Liver (tissue), 9 donors: ENCODE data around the gene KIF26B. TPM values are rescaled to one million over a fixed set of nuclear protein-coding genes. Genes with fewer than 3 reads are reported as not detected.

ENCODE experiments used
- DNase-seq: peaks from one replicate; pipeline ENCODE4 v3.0.0-alpha.2; 2017; ENCODE audit warnings: low spot score
- H3K27ac ChIP-seq, 2 donors: one replicate each; pipeline ENCODE4 v1.7.0; 2013; ENCODE audit warnings: inconsistent platforms in 2 of 2, low read length in 2 of 2, control low read depth in 1 of 2, low read depth in 1 of 2, mild to moderate bottlenecking in 1 of 2
- H3K27me3 ChIP-seq, 4 donors: one replicate each; pipeline versions ENCODE4 v1.6.1 to v1.7.0; 2013; ENCODE audit warnings: low read length in 3 of 4, inconsistent platforms in 1 of 4, mild to moderate bottlenecking in 1 of 4, moderate library complexity in 1 of 4; ENCODE audit not compliant: control insufficient read depth in 4 of 4, insufficient read depth in 4 of 4
- H3K36me3 ChIP-seq, 4 donors: one replicate each; pipeline versions ENCODE4 v1.6.1 to v1.7.0; 2013; ENCODE audit warnings: low read length in 3 of 4, mild to moderate bottlenecking in 3 of 4, low read depth in 1 of 4, moderate library complexity in 1 of 4; ENCODE audit not compliant: control insufficient read depth in 4 of 4, insufficient read depth in 3 of 4
- H3K4me1 ChIP-seq, 4 donors: one replicate each; pipeline versions ENCODE4 v1.6.1 to v1.7.0; 2013; ENCODE audit warnings: low read length in 3 of 4, mild to moderate bottlenecking in 3 of 4, moderate library complexity in 1 of 4; ENCODE audit not compliant: control insufficient read depth in 4 of 4, insufficient read depth in 4 of 4
- H3K4me3 ChIP-seq, 3 donors: one replicate each; pipeline versions ENCODE4 v1.6.1 to v1.7.0; 2013; ENCODE audit warnings: low read length in 3 of 3, control low read depth in 1 of 3, low read depth in 1 of 3, mild to moderate bottlenecking in 1 of 3
- H3K9ac ChIP-seq, 2 donors: one replicate each; pipeline ENCODE4 v1.7.0; 2013; ENCODE audit warnings: low read length in 2 of 2, mild to moderate bottlenecking in 2 of 2, moderate library complexity in 2 of 2, control low read depth in 1 of 2, low read depth in 1 of 2
- H3K9me3 ChIP-seq, 4 donors: one replicate each; pipeline versions ENCODE4 v1.6.1 to v1.7.0; 2013; ENCODE audit warnings: low read length in 3 of 4; ENCODE audit not compliant: control insufficient read depth in 4 of 4
- EGR1 ChIP-seq, 2 donors: IDR thresholded peaks; 2 replicates each; pipeline ENCODE4 v1.6.1; 2016 to 2018; ENCODE audit warnings: antibody characterized with exemption in 2 of 2, low read depth in 2 of 2
- FOXA1 ChIP-seq: IDR thresholded peaks from 2 replicates; pipeline ENCODE4 v1.6.1; 2016; ENCODE audit warnings: antibody characterized with exemption
- FOXA2 ChIP-seq: IDR thresholded peaks from 2 replicates; pipeline ENCODE4 v1.6.1; 2016; ENCODE audit warnings: antibody characterized with exemption
- GABPA ChIP-seq, 2 donors: IDR thresholded peaks in 1 of 2; conservative IDR thresholded peaks in 1 of 2; 2 replicates each; pipeline ENCODE4 v1.6.1; 2016; ENCODE audit warnings: antibody characterized with exemption in 2 of 2, mild to moderate bottlenecking in 1 of 2, moderate library complexity in 1 of 2
- HNF4A ChIP-seq, 2 donors: conservative IDR thresholded peaks; 2 replicates each; pipeline ENCODE4 v1.6.1; 2016; ENCODE audit warnings: antibody characterized with exemption in 2 of 2, mild to moderate bottlenecking in 2 of 2
- HNF4G ChIP-seq: IDR thresholded peaks from 2 replicates; pipeline ENCODE4 v1.6.1; 2016; ENCODE audit warnings: antibody characterized with exemption
- JUND ChIP-seq, 2 donors: IDR thresholded peaks; 2 replicates each; pipeline ENCODE4 v1.6.1; 2016; ENCODE audit warnings: antibody characterized with exemption in 2 of 2
- NR2F2 ChIP-seq: IDR thresholded peaks from 2 replicates; pipeline ENCODE4 v1.6.1; 2016; ENCODE audit warnings: antibody characterized with exemption
- RAD21 ChIP-seq, 2 donors: IDR thresholded peaks; 2 replicates each; pipeline ENCODE4 v1.6.1; 2016; ENCODE audit warnings: antibody characterized with exemption in 2 of 2, mild to moderate bottlenecking in 2 of 2
- RXRA ChIP-seq, 2 donors: IDR thresholded peaks; 2 replicates each; pipeline ENCODE4 v1.6.1; 2017 to 2018; ENCODE audit warnings: antibody characterized with exemption in 2 of 2, mild to moderate bottlenecking in 1 of 2
- SP1 ChIP-seq: IDR thresholded peaks from 2 replicates; pipeline ENCODE4 v1.6.1; 2018; ENCODE audit warnings: antibody characterized with exemption, mild to moderate bottlenecking
- TAF1 ChIP-seq: conservative IDR thresholded peaks from 2 replicates; pipeline ENCODE4 v1.6.1; 2016; ENCODE audit warnings: antibody characterized with exemption, mild to moderate bottlenecking
- YY1 ChIP-seq: IDR thresholded peaks from 2 replicates; pipeline ENCODE4 v1.6.1; 2016; ENCODE audit warnings: antibody characterized with exemption, mild to moderate bottlenecking
- WGBS: extraction: QIAGEN DNeasy Blood & Tissue Kit; methylation state at CpG from one replicate; pipeline ENCODE4 v1.1.7; 2013; 5-methylcytosine and 5-hydroxymethylcytosine counted together
- polyA plus RNA-seq, 2 donors: library from polyadenylated mRNA; stranded (reverse) in 1 of 2; unstranded in 1 of 2; fragments of 200-250 nt in 1 of 2; fragments of >200 nt in 1 of 2; fragmentation: Nextera tagmentation in 1 of 2; extraction: Ambion mirVana in 1 of 2; gene quantifications; one replicate each; pipeline versions ENCODE4 v1.2.1 to v1.2.3, GENCODE V29; 2013 to 2015
- total RNA-seq, 2 donors: library from RNA; depleted of rRNA; stranded (reverse); fragments of >200 nt; gene quantifications; one replicate each; pipeline ENCODE4 v1.2.3, GENCODE V29; 2014
- TF ChIP-seq, protein P1 (sequence below): fragments of 150-350 bp; IDR thresholded peaks from 2 replicates; pipeline ENCODE4 v1.5.1; 2017; ENCODE audit warnings: improper control_type of control experiment, low read depth, low read length; ENCODE audit not compliant: missing input control
- TF ChIP-seq, protein P2 (sequence below): IDR thresholded peaks from 2 replicates; pipeline ENCODE4 v1.6.1; 2016; ENCODE audit warnings: antibody characterized with exemption
- TF ChIP-seq, protein P3 (sequence below): IDR thresholded peaks from 2 replicates; pipeline ENCODE4 v1.6.1; 2016; ENCODE audit warnings: antibody characterized with exemption
- TF ChIP-seq, protein P4 (sequence below): IDR thresholded peaks from 2 replicates; pipeline ENCODE4 v1.6.1; 2016; ENCODE audit warnings: antibody characterized with exemption, mild to moderate bottlenecking
- TF ChIP-seq, protein P5 (sequence below): IDR thresholded peaks from 2 replicates; pipeline ENCODE4 v1.6.1; 2016; ENCODE audit warnings: antibody characterized with exemption
- donor health status: healthy.
- donor health status: healthy.
- donor health status: healthy.
- donor health status: healthy.
- donor health status: healthy.

Gene KIF26B
- total and polyA plus RNA-seq, 4 donors: 0.10 to 1.7 (median 0.34) TPM

DNA sequence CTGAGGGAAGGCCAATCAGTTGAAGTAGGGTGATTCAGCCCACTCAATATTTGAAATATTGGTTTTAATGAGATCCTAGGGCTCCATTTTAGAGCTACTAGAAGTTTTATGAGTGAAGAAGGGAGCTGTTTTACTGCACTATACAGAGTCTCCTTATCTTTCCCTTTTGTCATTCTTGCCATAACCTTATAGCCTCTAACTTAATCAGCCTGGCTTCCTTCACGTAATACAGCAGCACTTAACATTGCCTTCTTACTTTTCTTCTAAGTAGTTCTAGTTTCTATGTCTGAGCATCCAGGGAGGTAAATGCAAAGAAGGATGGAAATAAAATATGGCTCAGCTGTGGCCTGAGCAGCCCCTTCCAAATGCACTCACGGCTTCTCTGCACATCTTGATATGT, 299.3 kb downstream of the KIF26B start (continued):
- TF ChIP-seq NR2F2 (no peak), FOXA2 (no peak), HNF4G (no peak), SP1 (no peak), GABPA (IDR thresholded peaks at IDR 0.05 in 1 of 2, conservative IDR thresholded peaks at IDR 0.05 in 1 of 2) (no peak), JUND (IDR thresholded peaks at IDR 0.05) (no peak)
- TF ChIP-seq, protein P1, sequence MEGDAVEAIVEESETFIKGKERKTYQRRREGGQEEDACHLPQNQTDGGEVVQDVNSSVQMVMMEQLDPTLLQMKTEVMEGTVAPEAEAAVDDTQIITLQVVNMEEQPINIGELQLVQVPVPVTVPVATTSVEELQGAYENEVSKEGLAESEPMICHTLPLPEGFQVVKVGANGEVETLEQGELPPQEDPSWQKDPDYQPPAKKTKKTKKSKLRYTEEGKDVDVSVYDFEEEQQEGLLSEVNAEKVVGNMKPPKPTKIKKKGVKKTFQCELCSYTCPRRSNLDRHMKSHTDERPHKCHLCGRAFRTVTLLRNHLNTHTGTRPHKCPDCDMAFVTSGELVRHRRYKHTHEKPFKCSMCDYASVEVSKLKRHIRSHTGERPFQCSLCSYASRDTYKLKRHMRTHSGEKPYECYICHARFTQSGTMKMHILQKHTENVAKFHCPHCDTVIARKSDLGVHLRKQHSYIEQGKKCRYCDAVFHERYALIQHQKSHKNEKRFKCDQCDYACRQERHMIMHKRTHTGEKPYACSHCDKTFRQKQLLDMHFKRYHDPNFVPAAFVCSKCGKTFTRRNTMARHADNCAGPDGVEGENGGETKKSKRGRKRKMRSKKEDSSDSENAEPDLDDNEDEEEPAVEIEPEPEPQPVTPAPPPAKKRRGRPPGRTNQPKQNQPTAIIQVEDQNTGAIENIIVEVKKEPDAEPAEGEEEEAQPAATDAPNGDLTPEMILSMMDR: no peak
- TF ChIP-seq, protein P2, sequence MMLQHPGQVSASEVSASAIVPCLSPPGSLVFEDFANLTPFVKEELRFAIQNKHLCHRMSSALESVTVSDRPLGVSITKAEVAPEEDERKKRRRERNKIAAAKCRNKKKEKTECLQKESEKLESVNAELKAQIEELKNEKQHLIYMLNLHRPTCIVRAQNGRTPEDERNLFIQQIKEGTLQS: no peak

DNA sequence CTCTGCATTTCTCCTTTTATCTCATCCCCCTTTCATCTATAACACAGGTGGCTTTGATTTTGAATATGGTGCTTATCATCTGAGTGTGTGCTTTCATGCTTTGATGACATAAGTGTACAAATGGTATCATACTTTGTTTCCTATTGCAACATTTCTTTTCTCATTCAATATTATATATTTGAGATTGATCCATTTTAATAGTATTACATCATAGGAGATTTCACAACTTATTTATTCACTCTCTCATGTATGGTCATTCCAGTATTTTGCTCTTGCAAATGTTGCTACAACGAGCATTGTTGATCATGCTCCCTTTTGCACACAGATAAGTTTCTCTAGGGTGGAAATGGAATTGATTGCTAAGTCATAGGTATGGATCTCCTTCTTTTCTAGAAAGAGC, 302.8 kb downstream of the KIF26B start:
- H3K9me3 ChIP-seq: no peaks in the 10 kb centered on the region
- H3K27ac ChIP-seq: no peak overlapping the region
- no peaks in the 10 kb centered on the region for H3K4me1 ChIP-seq
- no peaks in the 10 kb centered on the region for H3K36me3 ChIP-seq
- no peak overlapping the region for H3K9ac ChIP-seq
- H3K27me3 ChIP-seq: no peaks in the 10 kb centered on the region
- WGBS: 39% methylated on average over 1 of the region's 1 CpG
- no peak for DNase-seq
- no peak overlapping the region for H3K4me3 ChIP-seq
- TF ChIP-seq TAF1 (no peak), RXRA (IDR thresholded peaks at IDR 0.05) (no peak), HNF4G (no peak), RAD21 (IDR thresholded peaks at IDR 0.05) (no peak), NR2F2 (no peak), FOXA1 (no peak), EGR1 (IDR thresholded peaks at IDR 0.05; ENCODE audit: low read depth in 2 of 2) (no peak), JUND (IDR thresholded peaks at IDR 0.05) (no peak)
- TF ChIP-seq, protein P3, sequence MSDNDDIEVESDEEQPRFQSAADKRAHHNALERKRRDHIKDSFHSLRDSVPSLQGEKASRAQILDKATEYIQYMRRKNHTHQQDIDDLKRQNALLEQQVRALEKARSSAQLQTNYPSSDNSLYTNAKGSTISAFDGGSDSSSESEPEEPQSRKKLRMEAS: no peak
- TF ChIP-seq, protein P1: no peak
- TF ChIP-seq, protein P2: no peak

DNA sequence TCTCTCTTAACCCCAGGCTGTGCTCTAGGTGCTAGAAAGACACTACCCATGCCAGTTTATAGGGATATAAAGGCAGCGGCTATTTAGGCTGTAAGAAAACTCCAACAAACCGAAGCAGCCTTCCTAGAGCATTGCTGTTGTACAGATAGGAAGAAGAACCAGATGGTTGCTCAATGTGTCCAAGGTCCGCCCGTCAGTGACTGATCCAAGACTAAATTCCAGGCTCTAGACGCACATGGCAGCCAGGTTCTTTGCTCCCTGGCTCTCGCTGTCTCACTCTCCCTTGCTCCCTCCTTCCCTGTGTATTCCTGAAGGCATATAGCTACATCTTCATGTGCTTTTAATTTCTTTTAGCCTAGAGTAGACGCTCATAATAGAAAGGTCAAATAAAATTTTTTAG, 303.4 kb downstream of the KIF26B start:
- DNase-seq: no peak
- H3K27me3 ChIP-seq: no peaks in the 10 kb centered on the region
- H3K4me3 ChIP-seq: no peak overlapping the region
- H3K36me3 ChIP-seq: no peaks in the 10 kb centered on the region
- no peak overlapping the region for H3K27ac ChIP-seq
- no peak overlapping the region for H3K9ac ChIP-seq
- 83% methylated on average over 7 of the region's 7 CpGs for WGBS
- H3K9me3 ChIP-seq: no peaks in the 10 kb centered on the region
- no peaks in the 10 kb centered on the region for H3K4me1 ChIP-seq
- no peak for TF ChIP-seq EGR1 (IDR thresholded peaks at IDR 0.05; ENCODE audit: low read depth in 2 of 2)
- TF ChIP-seq, protein P4, sequence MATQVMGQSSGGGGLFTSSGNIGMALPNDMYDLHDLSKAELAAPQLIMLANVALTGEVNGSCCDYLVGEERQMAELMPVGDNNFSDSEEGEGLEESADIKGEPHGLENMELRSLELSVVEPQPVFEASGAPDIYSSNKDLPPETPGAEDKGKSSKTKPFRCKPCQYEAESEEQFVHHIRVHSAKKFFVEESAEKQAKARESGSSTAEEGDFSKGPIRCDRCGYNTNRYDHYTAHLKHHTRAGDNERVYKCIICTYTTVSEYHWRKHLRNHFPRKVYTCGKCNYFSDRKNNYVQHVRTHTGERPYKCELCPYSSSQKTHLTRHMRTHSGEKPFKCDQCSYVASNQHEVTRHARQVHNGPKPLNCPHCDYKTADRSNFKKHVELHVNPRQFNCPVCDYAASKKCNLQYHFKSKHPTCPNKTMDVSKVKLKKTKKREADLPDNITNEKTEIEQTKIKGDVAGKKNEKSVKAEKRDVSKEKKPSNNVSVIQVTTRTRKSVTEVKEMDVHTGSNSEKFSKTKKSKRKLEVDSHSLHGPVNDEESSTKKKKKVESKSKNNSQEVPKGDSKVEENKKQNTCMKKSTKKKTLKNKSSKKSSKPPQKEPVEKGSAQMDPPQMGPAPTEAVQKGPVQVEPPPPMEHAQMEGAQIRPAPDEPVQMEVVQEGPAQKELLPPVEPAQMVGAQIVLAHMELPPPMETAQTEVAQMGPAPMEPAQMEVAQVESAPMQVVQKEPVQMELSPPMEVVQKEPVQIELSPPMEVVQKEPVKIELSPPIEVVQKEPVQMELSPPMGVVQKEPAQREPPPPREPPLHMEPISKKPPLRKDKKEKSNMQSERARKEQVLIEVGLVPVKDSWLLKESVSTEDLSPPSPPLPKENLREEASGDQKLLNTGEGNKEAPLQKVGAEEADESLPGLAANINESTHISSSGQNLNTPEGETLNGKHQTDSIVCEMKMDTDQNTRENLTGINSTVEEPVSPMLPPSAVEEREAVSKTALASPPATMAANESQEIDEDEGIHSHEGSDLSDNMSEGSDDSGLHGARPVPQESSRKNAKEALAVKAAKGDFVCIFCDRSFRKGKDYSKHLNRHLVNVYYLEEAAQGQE: no peak
- TF ChIP-seq, protein P3: no peak
- TF ChIP-seq SP1: no peak
- TF ChIP-seq, protein P5, sequence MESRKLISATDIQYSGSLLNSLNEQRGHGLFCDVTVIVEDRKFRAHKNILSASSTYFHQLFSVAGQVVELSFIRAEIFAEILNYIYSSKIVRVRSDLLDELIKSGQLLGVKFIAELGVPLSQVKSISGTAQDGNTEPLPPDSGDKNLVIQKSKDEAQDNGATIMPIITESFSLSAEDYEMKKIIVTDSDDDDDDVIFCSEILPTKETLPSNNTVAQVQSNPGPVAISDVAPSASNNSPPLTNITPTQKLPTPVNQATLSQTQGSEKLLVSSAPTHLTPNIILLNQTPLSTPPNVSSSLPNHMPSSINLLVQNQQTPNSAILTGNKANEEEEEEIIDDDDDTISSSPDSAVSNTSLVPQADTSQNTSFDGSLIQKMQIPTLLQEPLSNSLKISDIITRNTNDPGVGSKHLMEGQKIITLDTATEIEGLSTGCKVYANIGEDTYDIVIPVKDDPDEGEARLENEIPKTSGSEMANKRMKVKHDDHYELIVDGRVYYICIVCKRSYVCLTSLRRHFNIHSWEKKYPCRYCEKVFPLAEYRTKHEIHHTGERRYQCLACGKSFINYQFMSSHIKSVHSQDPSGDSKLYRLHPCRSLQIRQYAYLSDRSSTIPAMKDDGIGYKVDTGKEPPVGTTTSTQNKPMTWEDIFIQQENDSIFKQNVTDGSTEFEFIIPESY: no peak
- TF ChIP-seq FOXA2: no peak
- TF ChIP-seq NR2F2: no peak
- no peak for TF ChIP-seq YY1
- TF ChIP-seq HNF4A (conservative IDR thresholded peaks at IDR 0.05): no peak
- TF ChIP-seq TAF1: no peak
- TF ChIP-seq, protein P2: no peak
